ENCODE results near the gene MCEMP1.

DNA sequence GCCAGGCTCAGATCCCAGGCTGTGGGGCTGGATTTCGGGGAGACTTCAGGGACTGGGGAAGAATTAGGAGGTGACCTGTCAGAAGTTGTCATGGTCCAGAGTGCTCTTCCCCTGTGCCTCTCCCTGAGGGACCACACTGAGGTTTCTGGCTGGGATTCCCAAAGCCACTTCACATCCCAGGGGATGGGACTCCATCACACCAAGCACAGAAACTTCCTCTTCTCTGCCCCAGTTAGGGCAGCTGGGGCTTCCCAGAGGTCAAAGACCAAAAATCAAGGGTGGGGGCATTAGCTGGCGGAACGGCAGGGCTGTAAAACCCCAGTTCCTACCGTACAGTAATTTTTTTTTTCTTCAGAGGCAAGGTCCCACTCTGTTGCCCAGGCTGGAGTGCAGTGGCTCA lies 17.6 kb downstream of the MCEMP1 start:
- TF ChIP-seq, protein P1, sequence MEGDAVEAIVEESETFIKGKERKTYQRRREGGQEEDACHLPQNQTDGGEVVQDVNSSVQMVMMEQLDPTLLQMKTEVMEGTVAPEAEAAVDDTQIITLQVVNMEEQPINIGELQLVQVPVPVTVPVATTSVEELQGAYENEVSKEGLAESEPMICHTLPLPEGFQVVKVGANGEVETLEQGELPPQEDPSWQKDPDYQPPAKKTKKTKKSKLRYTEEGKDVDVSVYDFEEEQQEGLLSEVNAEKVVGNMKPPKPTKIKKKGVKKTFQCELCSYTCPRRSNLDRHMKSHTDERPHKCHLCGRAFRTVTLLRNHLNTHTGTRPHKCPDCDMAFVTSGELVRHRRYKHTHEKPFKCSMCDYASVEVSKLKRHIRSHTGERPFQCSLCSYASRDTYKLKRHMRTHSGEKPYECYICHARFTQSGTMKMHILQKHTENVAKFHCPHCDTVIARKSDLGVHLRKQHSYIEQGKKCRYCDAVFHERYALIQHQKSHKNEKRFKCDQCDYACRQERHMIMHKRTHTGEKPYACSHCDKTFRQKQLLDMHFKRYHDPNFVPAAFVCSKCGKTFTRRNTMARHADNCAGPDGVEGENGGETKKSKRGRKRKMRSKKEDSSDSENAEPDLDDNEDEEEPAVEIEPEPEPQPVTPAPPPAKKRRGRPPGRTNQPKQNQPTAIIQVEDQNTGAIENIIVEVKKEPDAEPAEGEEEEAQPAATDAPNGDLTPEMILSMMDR (IDR thresholded peaks at IDR 0.05), result no peak
- no peak for TF ChIP-seq EZH2 (IDR thresholded peaks at IDR 0.05)
- TF ChIP-seq EZH2phosphoT487 (IDR thresholded peaks at IDR 0.05), result no peak

All from neural progenitor cell (in vitro differentiated cells).